ENCODE results near the gene ASXL2.

The ASXL2 gene

DNA sequence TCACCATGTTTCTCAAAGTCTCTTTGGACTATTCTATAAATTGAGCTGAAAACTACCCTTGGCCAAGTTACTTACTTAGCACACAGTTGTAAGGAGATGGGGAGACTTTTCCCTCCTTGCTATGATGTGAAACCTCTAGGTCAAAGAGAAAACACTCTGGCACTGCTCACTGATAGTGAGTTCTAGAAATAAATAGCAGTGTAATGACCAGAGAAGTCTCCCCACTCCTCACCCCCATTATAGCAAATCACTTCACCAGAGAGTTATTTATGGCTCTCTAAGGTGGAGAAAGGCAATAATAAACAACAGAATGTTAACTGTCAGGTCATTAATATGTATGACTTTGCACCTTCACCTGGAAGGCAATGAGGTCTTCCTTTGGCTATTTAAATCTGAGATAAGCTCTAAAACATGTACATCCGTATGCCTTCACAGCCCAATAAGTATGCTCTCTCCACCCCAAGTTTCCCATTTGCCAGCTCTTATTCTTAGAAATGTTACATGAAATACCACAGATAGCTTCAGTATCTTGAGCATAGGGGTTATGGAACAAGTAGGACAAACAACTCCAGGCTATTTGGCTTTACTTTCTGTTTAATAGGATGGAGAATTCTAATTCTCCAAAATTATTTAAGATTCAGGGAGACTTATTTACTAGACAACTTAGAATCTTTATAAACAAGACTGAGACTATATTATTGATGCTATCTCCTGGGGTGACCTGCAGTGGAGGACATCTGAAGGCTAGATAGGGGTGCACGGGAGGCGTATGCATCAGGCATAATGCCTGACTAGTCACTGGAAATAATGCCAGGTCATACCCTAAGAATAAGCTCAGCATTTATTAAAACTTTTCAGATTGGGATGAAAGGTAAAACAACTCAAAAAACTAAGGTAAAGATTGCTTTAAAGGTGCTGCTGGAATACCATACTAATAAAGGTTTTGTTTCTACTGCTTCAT is 139.6 kb downstream of the ASXL2 start:
- Histone ChIP-seq H3K27ac (ENCODE audit: low read depth, low read length) (no peak overlapping the region), H2AFZ (ENCODE audit: low read depth, low read length, severe bottlenecking) (no peak overlapping the region), H3K4me2 (ENCODE audit: low read depth, low read length, poor library complexity, severe bottlenecking) (no peak overlapping the region), H3K9me2 (replicated peaks; ENCODE audit: insufficient read depth, low read length) (no peaks in the 10 kb centered on the region), H4K20me1 (ENCODE audit: low read depth, low read length) (no peaks in the 10 kb centered on the region), H3F3A (ENCODE audit: insufficient read depth) (no peaks in the 10 kb centered on the region), H3K36me3 (ENCODE audit: low read length) (no peaks in the 10 kb centered on the region), H3K4me3 (ENCODE audit: insufficient read depth, low read length, poor library complexity, severe bottlenecking) (no peak overlapping the region), H3K9me3 (ENCODE audit: insufficient read depth, low read length) (no peaks in the 10 kb centered on the region), H3K9ac (ENCODE audit: low read length) (no peak overlapping the region), H3K27me3 (ENCODE audit: low read length) (no peaks in the 10 kb centered on the region), H3K79me2 (ENCODE audit: insufficient read depth, low read length) (no peaks in the 10 kb centered on the region)
- TF ChIP-seq, protein P1, sequence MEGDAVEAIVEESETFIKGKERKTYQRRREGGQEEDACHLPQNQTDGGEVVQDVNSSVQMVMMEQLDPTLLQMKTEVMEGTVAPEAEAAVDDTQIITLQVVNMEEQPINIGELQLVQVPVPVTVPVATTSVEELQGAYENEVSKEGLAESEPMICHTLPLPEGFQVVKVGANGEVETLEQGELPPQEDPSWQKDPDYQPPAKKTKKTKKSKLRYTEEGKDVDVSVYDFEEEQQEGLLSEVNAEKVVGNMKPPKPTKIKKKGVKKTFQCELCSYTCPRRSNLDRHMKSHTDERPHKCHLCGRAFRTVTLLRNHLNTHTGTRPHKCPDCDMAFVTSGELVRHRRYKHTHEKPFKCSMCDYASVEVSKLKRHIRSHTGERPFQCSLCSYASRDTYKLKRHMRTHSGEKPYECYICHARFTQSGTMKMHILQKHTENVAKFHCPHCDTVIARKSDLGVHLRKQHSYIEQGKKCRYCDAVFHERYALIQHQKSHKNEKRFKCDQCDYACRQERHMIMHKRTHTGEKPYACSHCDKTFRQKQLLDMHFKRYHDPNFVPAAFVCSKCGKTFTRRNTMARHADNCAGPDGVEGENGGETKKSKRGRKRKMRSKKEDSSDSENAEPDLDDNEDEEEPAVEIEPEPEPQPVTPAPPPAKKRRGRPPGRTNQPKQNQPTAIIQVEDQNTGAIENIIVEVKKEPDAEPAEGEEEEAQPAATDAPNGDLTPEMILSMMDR (IDR thresholded peaks at IDR 0.05; ENCODE audit: insufficient read depth, low read length, poor library complexity, severe bottlenecking): no peak
- no peak for TF ChIP-seq EZH2phosphoT487 (conservative IDR thresholded peaks at IDR 0.05; ENCODE audit: low read length)

GRCh38 chr2:25736899-25737515 is 141.3 kb downstream of the ASXL2 start:
- Histone ChIP-seq H3K9ac (ENCODE audit: low read length) (no peak overlapping the region), H3K4me2 (ENCODE audit: low read depth, low read length, poor library complexity, severe bottlenecking) (no peak overlapping the region), H3K27me3 (ENCODE audit: low read length) (no peaks in the 10 kb centered on the region), H3K79me2 (ENCODE audit: insufficient read depth, low read length) (no peaks in the 10 kb centered on the region), H3F3A (ENCODE audit: insufficient read depth) (no peaks in the 10 kb centered on the region), H3K4me3 (ENCODE audit: insufficient read depth, low read length, poor library complexity, severe bottlenecking) (no peak overlapping the region), H4K20me1 (ENCODE audit: low read depth, low read length) (no peaks in the 10 kb centered on the region), H2AFZ (ENCODE audit: low read depth, low read length, severe bottlenecking) (no peak overlapping the region), H3K9me3 (ENCODE audit: insufficient read depth, low read length) (no peaks in the 10 kb centered on the region), H3K27ac (ENCODE audit: low read depth, low read length) (no peak overlapping the region), H3K36me3 (ENCODE audit: low read length) (no peaks in the 10 kb centered on the region), H3K9me2 (replicated peaks; ENCODE audit: insufficient read depth, low read length) (no peaks in the 10 kb centered on the region)
- TF ChIP-seq, protein P1 (IDR thresholded peaks at IDR 0.05; ENCODE audit: insufficient read depth, low read length, poor library complexity, severe bottlenecking): no peak
- no peak for TF ChIP-seq EZH2phosphoT487 (conservative IDR thresholded peaks at IDR 0.05; ENCODE audit: low read length)

- H3K9me2 ChIP-seq (replicated peaks; ENCODE audit: insufficient read depth, low read length): no peaks in the 10 kb centered on the region
- H3K36me3 ChIP-seq (ENCODE audit: low read length): no peaks in the 10 kb centered on the region
- no peaks in the 10 kb centered on the region for H3K9me3 ChIP-seq (ENCODE audit: insufficient read depth, low read length)
- no peak overlapping the region for H2AFZ ChIP-seq (ENCODE audit: low read depth, low read length, severe bottlenecking)
- no peak overlapping the region for H3K9ac ChIP-seq (ENCODE audit: low read length)
- H3F3A ChIP-seq (ENCODE audit: insufficient read depth): no peaks in the 10 kb centered on the region
- H3K4me3 ChIP-seq (ENCODE audit: insufficient read depth, low read length, poor library complexity, severe bottlenecking): no peak overlapping the region
- no peaks in the 10 kb centered on the region for H3K79me2 ChIP-seq (ENCODE audit: insufficient read depth, low read length)
- no peak overlapping the region for H3K27ac ChIP-seq (ENCODE audit: low read depth, low read length)
- TF ChIP-seq, protein P1 (IDR thresholded peaks at IDR 0.05; ENCODE audit: insufficient read depth, low read length, poor library complexity, severe bottlenecking): no peak
- TF ChIP-seq EZH2phosphoT487 (conservative IDR thresholded peaks at IDR 0.05; ENCODE audit: low read length): no peak
- H4K20me1 ChIP-seq (ENCODE audit: low read depth, low read length): no peaks in the 10 kb centered on the region
- no peak overlapping the region for H3K4me2 ChIP-seq (ENCODE audit: low read depth, low read length, poor library complexity, severe bottlenecking)
- H3K27me3 ChIP-seq (ENCODE audit: low read length): no peaks in the 10 kb centered on the region
These were observed 142.5 kb downstream of the ASXL2 start for GRCh38 chr2:25735835-25736234.
